ENCODE data around the gene CHD9NB. TPM values are rescaled to one million over a fixed set of nuclear protein-coding genes. Genes with fewer than 3 reads are reported as not detected.
A peak's percentile ranks its signal among the peaks of the same experiment; 100 is the strongest.

CHD9NB gene
- total RNA-seq, 1 experiment from 2014 or later = 2.8 TPM

DNA sequence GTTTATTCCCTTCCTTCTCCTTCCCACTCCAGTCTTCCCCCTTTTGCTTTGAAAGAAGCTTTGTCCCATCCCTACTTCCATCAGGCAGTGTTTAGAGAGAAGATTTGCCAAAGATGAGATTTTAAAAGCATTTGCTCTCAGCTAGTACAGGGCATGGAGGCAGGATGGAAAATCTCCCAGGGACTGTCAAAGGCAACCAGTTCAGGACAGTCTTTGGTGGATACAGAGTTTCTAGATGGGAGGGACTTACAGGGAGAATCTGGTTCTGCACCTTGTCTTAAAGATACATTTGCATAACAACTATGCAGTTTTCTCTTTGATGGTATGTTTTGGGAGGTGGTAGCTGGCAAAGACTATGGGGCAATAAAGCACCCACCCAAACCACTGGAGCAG, 28.3 kb upstream of the CHD9NB start:
- Histone ChIP-seq H3K4me2 (no peak overlapping the region), H3K4me3 (no peak overlapping the region), H3K27me3 (ENCODE audit: insufficient read depth, low read depth) (no peaks in the 10 kb centered on the region)

DNA sequence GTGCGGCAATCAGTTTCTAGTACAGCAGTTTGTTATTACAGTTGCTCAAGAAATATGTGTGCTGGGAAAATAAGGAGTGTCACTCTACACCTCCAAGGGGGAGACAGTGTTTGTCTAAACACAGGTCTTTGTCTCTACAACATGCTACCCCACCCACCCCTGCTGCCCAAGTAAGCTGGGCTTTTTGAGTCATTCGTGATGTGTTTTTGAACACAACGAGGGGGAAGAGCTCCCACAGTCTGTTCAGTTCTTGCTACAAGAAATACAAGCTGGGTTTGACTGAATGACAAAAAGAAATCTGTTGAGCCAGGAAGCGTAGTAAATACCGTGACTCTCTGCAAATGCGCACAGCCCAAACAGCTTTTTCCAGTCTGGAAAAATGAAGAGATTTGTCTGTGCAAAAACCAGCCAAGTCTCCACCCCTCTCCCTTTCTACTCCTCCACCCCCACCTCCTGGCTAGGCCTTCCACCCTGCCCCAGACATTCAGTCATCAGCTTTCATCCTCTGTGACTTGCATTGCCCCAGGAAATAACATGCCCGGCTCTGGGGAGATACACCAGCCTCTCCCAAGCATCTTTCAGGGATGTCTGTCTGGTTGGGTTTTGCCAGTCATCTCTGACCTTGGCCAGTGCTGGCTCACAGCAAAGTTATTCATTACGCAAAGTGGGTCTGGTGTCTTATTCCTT, 27.8 kb upstream of the CHD9NB start:
- TF ChIP-seq, protein P1, sequence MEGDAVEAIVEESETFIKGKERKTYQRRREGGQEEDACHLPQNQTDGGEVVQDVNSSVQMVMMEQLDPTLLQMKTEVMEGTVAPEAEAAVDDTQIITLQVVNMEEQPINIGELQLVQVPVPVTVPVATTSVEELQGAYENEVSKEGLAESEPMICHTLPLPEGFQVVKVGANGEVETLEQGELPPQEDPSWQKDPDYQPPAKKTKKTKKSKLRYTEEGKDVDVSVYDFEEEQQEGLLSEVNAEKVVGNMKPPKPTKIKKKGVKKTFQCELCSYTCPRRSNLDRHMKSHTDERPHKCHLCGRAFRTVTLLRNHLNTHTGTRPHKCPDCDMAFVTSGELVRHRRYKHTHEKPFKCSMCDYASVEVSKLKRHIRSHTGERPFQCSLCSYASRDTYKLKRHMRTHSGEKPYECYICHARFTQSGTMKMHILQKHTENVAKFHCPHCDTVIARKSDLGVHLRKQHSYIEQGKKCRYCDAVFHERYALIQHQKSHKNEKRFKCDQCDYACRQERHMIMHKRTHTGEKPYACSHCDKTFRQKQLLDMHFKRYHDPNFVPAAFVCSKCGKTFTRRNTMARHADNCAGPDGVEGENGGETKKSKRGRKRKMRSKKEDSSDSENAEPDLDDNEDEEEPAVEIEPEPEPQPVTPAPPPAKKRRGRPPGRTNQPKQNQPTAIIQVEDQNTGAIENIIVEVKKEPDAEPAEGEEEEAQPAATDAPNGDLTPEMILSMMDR (conservative IDR thresholded peaks at IDR 0.05) = no peak
- TF ChIP-seq EZH2 (IDR thresholded peaks at IDR 0.05; ENCODE audit: low read depth) = no peak
- Histone ChIP-seq H3K9me3 (ENCODE audit: insufficient read depth, low read depth) (no peaks in the 10 kb centered on the region), H3K27me3 (ENCODE audit: insufficient read depth, low read depth) (no peaks in the 10 kb centered on the region), H3K27ac (peak overlapping the region; percentile 9; the same call in 1 of the 2 replicates), H3K4me1 (replicated peaks; ENCODE audit: insufficient read depth) (0 out of 2 replicates have a peak, but pooled peaks cover 14% of the 10 kb centered on the region), H3F3A (ENCODE audit: insufficient read depth, low read depth) (no peaks in the 10 kb centered on the region), H3K4me2 (no peak overlapping the region), H4K20me1 (ENCODE audit: insufficient read depth) (no peaks in the 10 kb centered on the region), H2AFZ (no peak overlapping the region), H3K79me2 (ENCODE audit: low read depth) (no peaks in the 10 kb centered on the region), H3K4me3 (no peak overlapping the region), H3K36me3 (ENCODE audit: low read depth) (no peaks in the 10 kb centered on the region), H3K9me2 (ENCODE audit: insufficient read depth) (no peaks in the 10 kb centered on the region)
- intact Hi-C loops (cut with micrococcal nuclease; ENCODE audit: unreplicated experiment) = no loop called here
- no TSS peak for BruUV-seq (replicated peaks)
- DNase-seq = peak in 1 of 2 experiments; percentile 61
- ChIA-PET CTCF (interaction anchor here (0.7 kb wide), 1 partner anchor 640 kb away, joined by 3 read pairs; no protein-coding TSS in a partner anchor), POLR2A (ENCODE audit: unreplicated experiment) (interaction anchor here (0.6 kb wide), 1 partner anchor 89 kb away, joined by 4 read pairs; no protein-coding TSS in a partner anchor)

More for the DNA sequence above, 28.3 kb upstream of the CHD9NB start:
- Histone ChIP-seq H3K9me2 (ENCODE audit: insufficient read depth) (no peaks in the 10 kb centered on the region), H3K79me2 (ENCODE audit: low read depth) (no peaks in the 10 kb centered on the region), H3K36me3 (ENCODE audit: low read depth) (no peaks in the 10 kb centered on the region), H4K20me1 (ENCODE audit: insufficient read depth) (no peaks in the 10 kb centered on the region), H2AFZ (no peak overlapping the region), H3K27ac (no peak overlapping the region), H3K4me1 (replicated peaks; ENCODE audit: insufficient read depth) (0 out of 2 replicates have a peak, but pooled peaks cover 14% of the 10 kb centered on the region), H3F3A (ENCODE audit: insufficient read depth, low read depth) (no peaks in the 10 kb centered on the region), H3K9me3 (ENCODE audit: insufficient read depth, low read depth) (no peaks in the 10 kb centered on the region)
- CTCF ChIA-PET = no interaction called here
- intact Hi-C loops (cut with micrococcal nuclease; ENCODE audit: unreplicated experiment) = no loop called here
- no peak for DNase-seq
- POLR2A ChIA-PET (ENCODE audit: unreplicated experiment) = no interaction called here
- no peak for TF ChIP-seq EZH2 (IDR thresholded peaks at IDR 0.05; ENCODE audit: low read depth)
- TF ChIP-seq, protein P1 (conservative IDR thresholded peaks at IDR 0.05) = no peak
- BruUV-seq (replicated peaks) = no TSS peak

DNA sequence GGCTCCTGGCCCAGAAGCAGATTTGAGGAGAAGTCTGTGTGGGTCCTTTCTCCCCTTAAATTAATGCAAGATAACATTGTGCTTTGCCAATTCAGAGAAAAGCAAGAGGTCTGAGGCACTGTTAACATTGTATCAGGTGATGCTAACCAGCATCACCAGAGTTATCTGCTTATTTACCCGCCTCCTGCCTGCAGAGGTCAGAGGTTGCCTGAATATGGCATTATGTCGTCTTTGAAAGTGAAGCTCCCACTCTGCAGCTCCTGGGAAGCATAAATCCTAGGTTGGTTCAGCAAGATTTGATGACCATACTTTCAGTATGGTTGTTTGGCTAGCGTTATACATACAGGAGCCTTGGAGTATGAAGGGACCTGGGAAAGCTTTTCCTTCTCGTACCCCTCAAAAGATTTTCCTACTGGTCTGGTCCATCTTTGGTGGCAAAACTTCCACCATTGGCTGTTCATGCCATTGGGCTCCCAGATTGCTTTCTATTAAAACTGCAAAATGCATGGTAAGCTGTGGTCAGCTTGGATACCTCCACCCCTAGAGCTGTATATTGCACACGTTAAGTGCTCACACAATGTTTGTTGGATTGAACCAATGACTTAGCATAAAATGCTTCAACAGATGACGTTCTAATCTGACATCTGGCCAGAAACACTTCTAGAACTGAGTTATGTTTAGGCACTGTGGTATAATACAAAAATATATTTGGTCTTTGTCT, 26.2 kb upstream of the CHD9NB start:
- no peak overlapping the region for H3K4me3 ChIP-seq
- H2AFZ ChIP-seq = no peak overlapping the region
- H3K9me3 ChIP-seq (ENCODE audit: insufficient read depth, low read depth) = no peaks in the 10 kb centered on the region
- intact Hi-C loops (cut with micrococcal nuclease; ENCODE audit: unreplicated experiment) = no loop called here
- CTCF ChIA-PET = no interaction called here
- H3F3A ChIP-seq (ENCODE audit: insufficient read depth, low read depth) = no peaks in the 10 kb centered on the region
- no TSS peak for BruUV-seq (replicated peaks)
- H3K4me2 ChIP-seq = no peak overlapping the region
- H3K27me3 ChIP-seq (ENCODE audit: insufficient read depth, low read depth) = no peaks in the 10 kb centered on the region
- H3K36me3 ChIP-seq (ENCODE audit: low read depth) = no peaks in the 10 kb centered on the region
- H4K20me1 ChIP-seq (ENCODE audit: insufficient read depth) = no peaks in the 10 kb centered on the region
- no peak for DNase-seq
- POLR2A ChIA-PET (ENCODE audit: unreplicated experiment) = no interaction called here
- TF ChIP-seq EZH2 (IDR thresholded peaks at IDR 0.05; ENCODE audit: low read depth) = no peak
- TF ChIP-seq, protein P1 (conservative IDR thresholded peaks at IDR 0.05) = no peak
- no peaks in the 10 kb centered on the region for H3K79me2 ChIP-seq (ENCODE audit: low read depth)
- H3K4me1 ChIP-seq (replicated peaks; ENCODE audit: insufficient read depth) = 0 out of 2 replicates have a peak, but pooled peaks cover 14% of the 10 kb centered on the region
- no peaks in the 10 kb centered on the region for H3K9me2 ChIP-seq (ENCODE audit: insufficient read depth)
- H3K27ac ChIP-seq = no peak overlapping the region
